Activated T-cell treated with anti-CD3 and anti-CD28 coated beads for 4 hours (primary cell): Measurements from ENCODE around the gene USP3.
A peak's percentile ranks its signal among the peaks of the same experiment; 100 is the strongest.

Source experiments
- DNase-seq: peaks from one replicate; pipeline ENCODE4 v3.0.0-alpha.2; 2020

Gene USP3

GRCh38 chr15:63497642-63498467 lies 6.5 kb upstream of the USP3 start:
- no peak for DNase-seq

GRCh38 chr15:63499175-63499549 lies 5.2 kb upstream of the USP3 start:
- no peak for DNase-seq

- DNase-seq: no peak
Measured at GRCh38 chr15:63499611-63500010, 4.8 kb upstream of the USP3 start.

GRCh38 chr15:63500265-63501250 lies 3.8 kb upstream of the USP3 start:
- DNase-seq: no peak

GRCh38 chr15:63501256-63502089 lies 2.9 kb upstream of the USP3 start:
- no peak for DNase-seq

GRCh38 chr15:63502137-63502766 lies 2.1 kb upstream of the USP3 start:
- no peak for DNase-seq

- DNase-seq: peak; percentile 64
Measured at GRCh38 chr15:63502843-63503738, 1.3 kb upstream of the USP3 start.

GRCh38 chr15:63503739-63504246 lies 600 bp upstream of the USP3 start:
- peak; percentile 82 for DNase-seq

- DNase-seq: no peak
Measured at GRCh38 chr15:63504979-63505841, 817 bp downstream of the USP3 start.

GRCh38 chr15:63505842-63506222 lies 1.4 kb downstream of the USP3 start:
- no peak for DNase-seq

GRCh38 chr15:63506537-63507035 lies 2.2 kb downstream of the USP3 start:
- DNase-seq: no peak

- no peak for DNase-seq
Measured at GRCh38 chr15:63507878-63508818, 3.8 kb downstream of the USP3 start.

GRCh38 chr15:63509056-63509954 lies 4.9 kb downstream of the USP3 start:
- no peak for DNase-seq

GRCh38 chr15:63509955-63510940 lies 5.9 kb downstream of the USP3 start:
- DNase-seq: no peak

GRCh38 chr15:63512148-63512547 lies 7.8 kb downstream of the USP3 start:
- DNase-seq: no peak

- DNase-seq: no peak
Measured at GRCh38 chr15:63513271-63513670, 8.9 kb downstream of the USP3 start.
